Measurements from ENCODE around the gene C1QTNF8. TPM values are rescaled to one million over a fixed set of nuclear protein-coding genes. Genes with fewer than 3 reads are reported as not detected.

C1QTNF8 gene
- total RNA-seq, 1 donor from 2014 or later, result not detected

GRCh38 chr16:1113889-1114526, 18.0 kb upstream of the C1QTNF8 start:
- H3K9me3 ChIP-seq (replicated peaks), result no peaks in the 10 kb centered on the region
- no peak overlapping the region for H3K4me3 ChIP-seq
- no peak for TF ChIP-seq CTCF (IDR thresholded peaks at IDR 0.05; ENCODE audit: borderline replicate concordance)
- H3K4me1 ChIP-seq, result no peaks in the 10 kb centered on the region
- no peak overlapping the region for H3K27ac ChIP-seq (replicated peaks)
- intact Hi-C loops (cut with micrococcal nuclease), result no loop called here
- peaks cover 96% of the 10 kb centered on the region for H3K27me3 ChIP-seq (ENCODE audit: low read depth)
- H3K36me3 ChIP-seq, result no peaks in the 10 kb centered on the region
- DNase-seq, result no peak

- Histone ChIP-seq H3K4me1 (no peaks in the 10 kb centered on the region), H3K9me3 (replicated peaks) (no peaks in the 10 kb centered on the region), H3K27me3 (ENCODE audit: low read depth) (peaks cover 96% of the 10 kb centered on the region), H3K36me3 (no peaks in the 10 kb centered on the region), H3K27ac (replicated peaks) (no peak overlapping the region), H3K4me3 (no peak overlapping the region)
- intact Hi-C loops (cut with micrococcal nuclease), result no loop called here
- TF ChIP-seq CTCF (IDR thresholded peaks at IDR 0.05; ENCODE audit: borderline replicate concordance), result no peak
- no peak for DNase-seq
Measured at GRCh38 chr16:1113489-1113888, 17.4 kb upstream of the C1QTNF8 start.

- no peaks in the 10 kb centered on the region for H3K36me3 ChIP-seq
- H3K9me3 ChIP-seq (replicated peaks), result no peaks in the 10 kb centered on the region
- no peaks in the 10 kb centered on the region for H3K4me1 ChIP-seq
- H3K4me3 ChIP-seq, result no peak overlapping the region
- no peak for DNase-seq
- intact Hi-C loops (cut with micrococcal nuclease), result no loop called here
- no peak overlapping the region for H3K27ac ChIP-seq (replicated peaks)
- no peak for TF ChIP-seq CTCF (IDR thresholded peaks at IDR 0.05; ENCODE audit: borderline replicate concordance)
- peaks cover 96% of the 10 kb centered on the region for H3K27me3 ChIP-seq (ENCODE audit: low read depth)
Measured at GRCh38 chr16:1112506-1113184, 16.6 kb upstream of the C1QTNF8 start.

GRCh38 chr16:1109648-1110047, 13.6 kb upstream of the C1QTNF8 start:
- peaks cover 96% of the 10 kb centered on the region for H3K27me3 ChIP-seq (ENCODE audit: low read depth)
- no peak overlapping the region for H3K4me3 ChIP-seq
- intact Hi-C loops (cut with micrococcal nuclease), result no loop called here
- H3K9me3 ChIP-seq (replicated peaks), result no peaks in the 10 kb centered on the region
- no peaks in the 10 kb centered on the region for H3K4me1 ChIP-seq
- no peak overlapping the region for H3K27ac ChIP-seq (replicated peaks)
- no peaks in the 10 kb centered on the region for H3K36me3 ChIP-seq
- no peak for TF ChIP-seq CTCF (IDR thresholded peaks at IDR 0.05; ENCODE audit: borderline replicate concordance)
- DNase-seq, result no peak

GRCh38 chr16:1108299-1109252, 12.5 kb upstream of the C1QTNF8 start:
- peak; percentile 48 for DNase-seq
- Histone ChIP-seq H3K27ac (replicated peaks) (no peak overlapping the region), H3K4me3 (no peak overlapping the region), H3K9me3 (replicated peaks) (no peaks in the 10 kb centered on the region), H3K36me3 (no peaks in the 10 kb centered on the region), H3K27me3 (ENCODE audit: low read depth) (peaks cover 99% of the 10 kb centered on the region), H3K4me1 (no peaks in the 10 kb centered on the region)
- TF ChIP-seq CTCF (IDR thresholded peaks at IDR 0.05; ENCODE audit: borderline replicate concordance), result no peak
- intact Hi-C loops (cut with micrococcal nuclease), result no loop called here

Data from left ventricle myocardium inferior (tissue), 1 donor.